Spinal cord (tissue), 10 donors: ENCODE results near the gene ATP5MC3. TPM values are rescaled to one million over a fixed set of nuclear protein-coding genes. Genes with fewer than 3 reads are reported as not detected.

Experiments
- DNase-seq, 6 donors: peaks; one replicate each; pipeline versions ENCODE4 v3.0.0 to v3.0.0-alpha.2; 2013 to 2015; ENCODE audit warnings: low spot score in 6 of 6, low read depth in 4 of 6
- H3K27ac ChIP-seq: one replicate; pipeline ENCODE4 v1.5.1; 2013; ENCODE audit warnings: low read depth, low read length, control low read depth
- H3K27me3 ChIP-seq: one replicate; pipeline ENCODE4 v1.6.1; 2013; ENCODE audit warnings: low read length; ENCODE audit not compliant: control insufficient read depth, insufficient read depth
- H3K36me3 ChIP-seq: one replicate; pipeline ENCODE4 v1.6.1; 2013; ENCODE audit warnings: low read length; ENCODE audit not compliant: control insufficient read depth, insufficient read depth
- H3K4me1 ChIP-seq: one replicate; pipeline ENCODE4 v1.6.1; 2013; ENCODE audit warnings: low read length; ENCODE audit not compliant: control insufficient read depth, insufficient read depth
- H3K4me3 ChIP-seq: one replicate; pipeline ENCODE4 v1.5.1; 2013; ENCODE audit warnings: low read depth, low read length, control low read depth
- H3K9me3 ChIP-seq: one replicate; pipeline ENCODE4 v1.6.1; 2013; ENCODE audit warnings: low read length; ENCODE audit not compliant: control insufficient read depth, insufficient read depth
- WGBS: methylation state at CpG from one replicate; pipeline ENCODE4 v1.1.5; 2013; ENCODE audit warnings: missing lambda C conversion rate; ENCODE audit not compliant: insufficient coverage; 5-methylcytosine and 5-hydroxymethylcytosine counted together
- polyA plus RNA-seq, 2 donors: library from polyadenylated mRNA; unstranded; fragments of 120-200 nt; gene quantifications; one replicate each; pipeline ENCODE4 v1.2.1, GENCODE V29; 2013; ENCODE audit not compliant: insufficient read length in 2 of 2
- total RNA-seq, 2 donors: library from RNA; depleted of rRNA in 1 of 2; stranded (reverse); fragments of 120-200 nt in 1 of 2; fragments of >200 nt in 1 of 2; gene quantifications; one replicate each; pipeline versions ENCODE4 v1.2.3 to v1.2.4, GENCODE V29; 2013 to 2014
- donor health status: healthy.

ATP5MC3 gene
- total and polyA plus RNA-seq, 4 donors, result 121 to 312 (median 237) TPM

GRCh38 chr2:175170659-175171304 lies 10.7 kb downstream of the ATP5MC3 start:
- Histone ChIP-seq H3K4me1 (no peaks in the 10 kb centered on the region), H3K27me3 (no peaks in the 10 kb centered on the region), H3K36me3 (peaks cover 4% of the 10 kb centered on the region), H3K4me3 (no peak overlapping the region), H3K27ac (no peak overlapping the region), H3K9me3 (no peaks in the 10 kb centered on the region)
- no peak for DNase-seq
- WGBS, result 100% methylated on average over 2 of the region's 3 CpGs

GRCh38 chr2:175169191-175169590 lies 12.3 kb downstream of the ATP5MC3 start:
- WGBS, result no CpG with 5 or more reads among the region's 3 CpGs
- H3K4me3 ChIP-seq, result no peak overlapping the region
- no peaks in the 10 kb centered on the region for H3K27me3 ChIP-seq
- no peaks in the 10 kb centered on the region for H3K4me1 ChIP-seq
- H3K36me3 ChIP-seq, result peaks cover under 1% of the 10 kb centered on the region
- no peak for DNase-seq
- H3K27ac ChIP-seq, result no peak overlapping the region
- H3K9me3 ChIP-seq, result no peaks in the 10 kb centered on the region

- no peak for DNase-seq
- Histone ChIP-seq H3K27ac (peak overlapping the region; percentile 98), H3K36me3 (no peaks in the 10 kb centered on the region), H3K4me1 (no peaks in the 10 kb centered on the region), H3K4me3 (peak overlapping the region; percentile 100), H3K9me3 (no peaks in the 10 kb centered on the region), H3K27me3 (no peaks in the 10 kb centered on the region)
- 0% methylated on average over 6 of the region's 11 CpGs for WGBS
Observed at GRCh38 chr2:175168564-175168945, 13.0 kb downstream of the ATP5MC3 start.

- Histone ChIP-seq H3K4me1 (no peaks in the 10 kb centered on the region), H3K27ac (peak within 1 kb of the TSS; percentile 98), H3K4me3 (peak within 1 kb of the TSS; percentile 100), H3K36me3 (no peaks in the 10 kb centered on the region), H3K9me3 (no peaks in the 10 kb centered on the region), H3K27me3 (no peaks in the 10 kb centered on the region)
- DNase-seq, result peak; percentile 92 to 100 (median 98)
- WGBS, result under 1% methylated on average over 49 of the region's 56 CpGs
Observed at GRCh38 chr2:175167792-175168563, 13.5 kb downstream of the ATP5MC3 start, which contains the start of gene ATF2. Gene ATF2 (minus strand): TSS chr2:175168203. CDS start chr2:175136443, 31,760 bp downstream.

GRCh38 chr2:175167076-175167791 lies 14.3 kb downstream of the ATP5MC3 start:
- no peaks in the 10 kb centered on the region for H3K4me1 ChIP-seq
- peak overlapping the region; percentile 98 for H3K27ac ChIP-seq
- H3K4me3 ChIP-seq, result peak overlapping the region; percentile 100
- H3K36me3 ChIP-seq, result no peaks in the 10 kb centered on the region
- peak in 5 of 6 donors; percentile 9 to 68 (median 17) for DNase-seq
- H3K27me3 ChIP-seq, result no peaks in the 10 kb centered on the region
- H3K9me3 ChIP-seq, result no peaks in the 10 kb centered on the region
- WGBS, result 0% methylated on average over 21 of the region's 32 CpGs

GRCh38 chr2:175166216-175166824 lies 15.2 kb downstream of the ATP5MC3 start:
- H3K4me1 ChIP-seq, result no peaks in the 10 kb centered on the region
- no peak overlapping the region for H3K27ac ChIP-seq
- H3K4me3 ChIP-seq, result peak overlapping the region; percentile 100
- H3K27me3 ChIP-seq, result no peaks in the 10 kb centered on the region
- no CpG with 5 or more reads among the region's 9 CpGs for WGBS
- H3K36me3 ChIP-seq, result no peaks in the 10 kb centered on the region
- no peak for DNase-seq
- H3K9me3 ChIP-seq, result no peaks in the 10 kb centered on the region

- H3K27me3 ChIP-seq, result no peaks in the 10 kb centered on the region
- H3K4me1 ChIP-seq, result no peaks in the 10 kb centered on the region
- H3K36me3 ChIP-seq, result no peaks in the 10 kb centered on the region
- no peaks in the 10 kb centered on the region for H3K9me3 ChIP-seq
- no peak for DNase-seq
- H3K27ac ChIP-seq, result no peak overlapping the region
- H3K4me3 ChIP-seq, result no peak overlapping the region
- 96% methylated on average over 4 of the region's 8 CpGs for WGBS
Observed at GRCh38 chr2:175164235-175164634, 17.3 kb downstream of the ATP5MC3 start.

GRCh38 chr2:175158894-175159293 lies 22.6 kb downstream of the ATP5MC3 start:
- Histone ChIP-seq H3K36me3 (no peaks in the 10 kb centered on the region), H3K4me3 (no peak overlapping the region), H3K9me3 (no peaks in the 10 kb centered on the region), H3K27ac (no peak overlapping the region), H3K4me1 (no peaks in the 10 kb centered on the region), H3K27me3 (no peaks in the 10 kb centered on the region)
- no CpG with 5 or more reads among the region's 4 CpGs for WGBS
- no peak for DNase-seq

- no peak overlapping the region for H3K27ac ChIP-seq
- no peaks in the 10 kb centered on the region for H3K9me3 ChIP-seq
- DNase-seq, result peak in 1 of 6 donors; percentile 3
- WGBS, result 78% methylated on average over 1 of the region's 5 CpGs
- H3K36me3 ChIP-seq, result no peaks in the 10 kb centered on the region
- H3K4me3 ChIP-seq, result no peak overlapping the region
- no peaks in the 10 kb centered on the region for H3K4me1 ChIP-seq
- H3K27me3 ChIP-seq, result no peaks in the 10 kb centered on the region
Observed at GRCh38 chr2:175156534-175156933, 25.0 kb downstream of the ATP5MC3 start.
